Keratinocyte (primary cell): ENCODE measurements around the gene GTSF1L. TPM values are rescaled to one million over a fixed set of nuclear protein-coding genes. Genes with fewer than 3 reads are reported as not detected.

Experiments
- DNase-seq: peaks from one replicate; pipeline ENCODE4 v3.0.0-alpha.2; 2011; ENCODE audit warnings: low read depth, missing footprints, low spot score
- FAIRE-seq: peaks from 2 replicates; lab custom pipeline; 2011; peaks lifted over from hg19 to GRCh38; lab: Jason Lieb, UNC
- H2AFZ ChIP-seq: 2 replicates; pipeline ENCODE4 v1.6.0; 2012; ENCODE audit warnings: low read length, control low read depth, inconsistent platforms; ENCODE audit not compliant: control insufficient read depth
- H3K27ac ChIP-seq: 2 replicates; pipeline ENCODE4 v1.5.1; 2011; ENCODE audit warnings: low read length; ENCODE audit not compliant: control insufficient read depth, insufficient read depth
- H3K27me3 ChIP-seq: 3 replicates; pipeline ENCODE4 v1.6.0; 2011; ENCODE audit warnings: low read length; ENCODE audit not compliant: control insufficient read depth, insufficient read depth; ENCODE audit errors: extremely low read depth
- H3K36me3 ChIP-seq, 2 experiments: 2 replicates in 1 of 2; 3 replicates in 1 of 2; pipeline ENCODE4 v1.5.1; 2011; ENCODE audit warnings: low read length in 2 of 2, mild to moderate bottlenecking in 1 of 2; ENCODE audit not compliant: control insufficient read depth in 2 of 2, insufficient read depth in 2 of 2; ENCODE audit errors: extremely low read depth in 1 of 2
- H3K4me1 ChIP-seq: 3 replicates; pipeline ENCODE4 v1.5.1; 2011; ENCODE audit warnings: low read length; ENCODE audit not compliant: control insufficient read depth, insufficient read depth; ENCODE audit errors: extremely low read depth
- H3K4me2 ChIP-seq: 3 replicates; pipeline ENCODE4 v1.6.0; 2011; ENCODE audit warnings: low read depth, low read length; ENCODE audit not compliant: control insufficient read depth, insufficient read depth; ENCODE audit errors: extremely low read depth
- H3K4me3 ChIP-seq, 3 experiments: fragments of 200-600 bp in 1 of 3; sonication (generic) in 1 of 3; 2 replicates in 2 of 3; 3 replicates in 1 of 3; pipeline ENCODE4 v1.5.1; 2011 to 2016; ENCODE audit warnings: low read length in 3 of 3, mild to moderate bottlenecking in 3 of 3, control low read depth in 2 of 3, inconsistent platforms in 1 of 3, low read depth in 1 of 3, mixed read lengths in 1 of 3, mixed run types in 1 of 3, moderate library complexity in 1 of 3; ENCODE audit not compliant: control insufficient read depth in 2 of 3, insufficient read depth in 2 of 3; ENCODE audit errors: extremely low read depth in 1 of 3
- H3K79me2 ChIP-seq: 2 replicates; pipeline ENCODE4 v1.6.0; 2012; ENCODE audit warnings: low read length; ENCODE audit not compliant: control insufficient read depth, insufficient read depth
- H3K9ac ChIP-seq: 3 replicates; pipeline ENCODE4 v1.6.0; 2011; ENCODE audit warnings: low read length; ENCODE audit not compliant: control insufficient read depth, insufficient read depth; ENCODE audit errors: extremely low read depth
- H3K9me1 ChIP-seq: 3 replicates; pipeline ENCODE4 v1.6.0; 2011; ENCODE audit warnings: low read length; ENCODE audit not compliant: control insufficient read depth, insufficient read depth; ENCODE audit errors: extremely low read depth
- H3K9me3 ChIP-seq: 2 replicates; pipeline ENCODE4 v1.5.1; 2012; ENCODE audit warnings: low read depth, low read length; ENCODE audit not compliant: control insufficient read depth
- H4K20me1 ChIP-seq: 3 replicates; pipeline ENCODE4 v1.6.0; 2011; ENCODE audit warnings: low read length; ENCODE audit not compliant: control insufficient read depth, insufficient read depth; ENCODE audit errors: extremely low read depth
- EZH2 ChIP-seq: IDR thresholded peaks from one replicate; pipeline ENCODE4 v1.6.1; 2012; ENCODE audit warnings: inconsistent platforms, mild to moderate bottlenecking, low read length, moderate library complexity
- dilution Hi-C: fragments of 300-500 bp; cut with MboI; formaldehyde crosslinking; loops from one replicate; pipeline ENCODE4 v1.7.0; 2020; ENCODE audit warnings: low sequenced_read_pairs; ENCODE audit not compliant: extremely low pct_ligation_motif_present
- polyA plus RNA-seq, 5 experiments: library from polyadenylated mRNA; depleted of rRNA in 3 of 5; stranded (reverse) in 3 of 5; stranded (forward) in 1 of 5; unstranded in 1 of 5; fragments of >200 nt; gene quantifications; 1 replicate in 1 of 5; 2 replicates in 3 of 5; 3 replicates in 1 of 5; pipeline versions ENCODE4 v1.2.1 to v1.2.3, GENCODE V29; 2011 to 2012; ENCODE audit warnings: missing spikeins in 2 of 5, low read depth in 1 of 5, low replicate concordance in 1 of 5
- TF ChIP-seq, protein P1 (sequence below), 3 experiments: IDR thresholded peaks in 1 of 3; conservative IDR thresholded peaks in 1 of 3; optimal IDR thresholded peaks in 1 of 3; 2 replicates in 2 of 3; 3 replicates in 1 of 3; pipeline versions ENCODE3 to v1.5.1; 2011; ENCODE audit warnings: low read length in 3 of 3, mild to moderate bottlenecking in 3 of 3, moderate library complexity in 2 of 3, control low read depth in 1 of 3, inconsistent platforms in 1 of 3; ENCODE audit not compliant: insufficient read depth in 2 of 3; ENCODE audit errors: extremely low read depth in 1 of 3

Gene GTSF1L
- polyA plus RNA-seq, 1 donor (not counting 4 experiments of a cell fraction or from before 2014, with no cell fraction given): not detected

DNA sequence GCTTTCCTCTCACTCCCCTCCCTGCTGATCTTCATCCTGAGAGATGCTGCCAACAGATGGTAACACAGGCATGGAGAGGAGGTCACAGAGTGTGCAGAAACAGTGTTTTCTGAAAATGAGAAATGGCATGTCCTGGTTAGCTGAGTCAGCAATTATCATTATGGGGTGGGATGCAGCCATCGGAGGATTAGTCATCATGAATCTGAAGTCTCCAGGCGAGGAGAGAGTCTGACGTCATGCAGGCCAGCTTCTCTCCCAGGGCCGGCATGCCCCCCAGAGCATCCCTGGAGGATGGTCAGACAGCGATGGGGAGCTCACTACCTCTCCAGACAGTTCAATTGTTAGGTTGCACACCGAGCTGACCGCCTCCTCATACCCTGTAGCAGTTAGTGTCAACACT lies 4.7 kb upstream of the GTSF1L start:
- no peak overlapping the region for H3K4me3 ChIP-seq
- H3K9ac ChIP-seq: no peak overlapping the region
- no peaks in the 10 kb centered on the region for H3K9me1 ChIP-seq
- no peak overlapping the region for H2AFZ ChIP-seq
- H3K9me3 ChIP-seq: no peaks in the 10 kb centered on the region
- no peak for TF ChIP-seq EZH2
- TF ChIP-seq, protein P1, sequence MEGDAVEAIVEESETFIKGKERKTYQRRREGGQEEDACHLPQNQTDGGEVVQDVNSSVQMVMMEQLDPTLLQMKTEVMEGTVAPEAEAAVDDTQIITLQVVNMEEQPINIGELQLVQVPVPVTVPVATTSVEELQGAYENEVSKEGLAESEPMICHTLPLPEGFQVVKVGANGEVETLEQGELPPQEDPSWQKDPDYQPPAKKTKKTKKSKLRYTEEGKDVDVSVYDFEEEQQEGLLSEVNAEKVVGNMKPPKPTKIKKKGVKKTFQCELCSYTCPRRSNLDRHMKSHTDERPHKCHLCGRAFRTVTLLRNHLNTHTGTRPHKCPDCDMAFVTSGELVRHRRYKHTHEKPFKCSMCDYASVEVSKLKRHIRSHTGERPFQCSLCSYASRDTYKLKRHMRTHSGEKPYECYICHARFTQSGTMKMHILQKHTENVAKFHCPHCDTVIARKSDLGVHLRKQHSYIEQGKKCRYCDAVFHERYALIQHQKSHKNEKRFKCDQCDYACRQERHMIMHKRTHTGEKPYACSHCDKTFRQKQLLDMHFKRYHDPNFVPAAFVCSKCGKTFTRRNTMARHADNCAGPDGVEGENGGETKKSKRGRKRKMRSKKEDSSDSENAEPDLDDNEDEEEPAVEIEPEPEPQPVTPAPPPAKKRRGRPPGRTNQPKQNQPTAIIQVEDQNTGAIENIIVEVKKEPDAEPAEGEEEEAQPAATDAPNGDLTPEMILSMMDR (optimal IDR thresholded peaks at IDR 0.05 in 1 of 3, IDR thresholded peaks at IDR 0.05 in 1 of 3, conservative IDR thresholded peaks at IDR 0.05 in 1 of 3; ENCODE audit: extremely low read depth in 1 of 3, insufficient read depth in 2 of 3, low read length in 3 of 3): no peak
- H3K4me1 ChIP-seq: no peaks in the 10 kb centered on the region
- H4K20me1 ChIP-seq: no peaks in the 10 kb centered on the region
- dilution Hi-C loops: no loop called here
- FAIRE-seq: no peak
- peaks cover 5% of the 10 kb centered on the region for H3K27me3 ChIP-seq
- H3K36me3 ChIP-seq: no peaks in the 10 kb centered on the region
- H3K27ac ChIP-seq: no peak overlapping the region
- no peaks in the 10 kb centered on the region for H3K79me2 ChIP-seq
- no peak overlapping the region for H3K4me2 ChIP-seq
- DNase-seq: no peak

GRCh38 chr20:43728686-43729255 lies 2.0 kb upstream of the GTSF1L start:
- FAIRE-seq: no peak

More at GRCh38 chr20:43728686-43729255, 2.0 kb upstream of the GTSF1L start:
- no peaks in the 10 kb centered on the region for H3K79me2 ChIP-seq
- no peaks in the 10 kb centered on the region for H3K36me3 ChIP-seq
- no peak overlapping the region for H3K4me3 ChIP-seq
- H3K9me3 ChIP-seq: no peaks in the 10 kb centered on the region
- no peak overlapping the region for H3K27ac ChIP-seq
- peaks cover 5% of the 10 kb centered on the region for H3K27me3 ChIP-seq
- no peak overlapping the region for H3K4me2 ChIP-seq
- no peaks in the 10 kb centered on the region for H4K20me1 ChIP-seq
- dilution Hi-C loops: no loop called here
- no peaks in the 10 kb centered on the region for H3K9me1 ChIP-seq
- no peak overlapping the region for H3K9ac ChIP-seq
- H2AFZ ChIP-seq: no peak overlapping the region
- DNase-seq: no peak
- H3K4me1 ChIP-seq: no peaks in the 10 kb centered on the region
- TF ChIP-seq EZH2: no peak
- TF ChIP-seq, protein P1 (optimal IDR thresholded peaks at IDR 0.05 in 1 of 3, IDR thresholded peaks at IDR 0.05 in 1 of 3, conservative IDR thresholded peaks at IDR 0.05 in 1 of 3; ENCODE audit: extremely low read depth in 1 of 3, insufficient read depth in 2 of 3, low read length in 3 of 3): no peak
